Measurements from ENCODE around the gene JCAD.
"Not testable (repeated sequence)": the region's sequence is repeated elsewhere in the genome, so short reads cannot be mapped to it uniquely, and the experiment has no call there.

The JCAD gene

GRCh38 chr10:30014511-30014910 lies 44.9 kb downstream of the JCAD start:
- Histone ChIP-seq H3K27me3 (ENCODE audit: control insufficient read depth in 1 of 2, insufficient read depth in 2 of 2, low read length in 2 of 2) (peaks cover 0 to 3% of the 10 kb centered on the region in 2 donors), H3K27ac (ENCODE audit: low read depth, low read length) (no peak overlapping the region), H3K36me3 (ENCODE audit: control insufficient read depth in 1 of 2, insufficient read depth in 2 of 2, low read length in 2 of 2) (no peaks in the 10 kb centered on the region), H3K9me3 (ENCODE audit: control insufficient read depth in 1 of 2, low read length in 2 of 2) (no peaks in the 10 kb centered on the region), H3K4me1 (ENCODE audit: control insufficient read depth in 1 of 2, insufficient read depth in 2 of 2, low read length in 2 of 2) (no peaks in the 10 kb centered on the region), H3K9ac (ENCODE audit: low read depth in 1 of 2, low read length in 2 of 2) (no peak overlapping the region), H3K4me3 (ENCODE audit: low read depth in 1 of 2, low read length in 2 of 2) (no peak overlapping the region)

- H3K36me3 ChIP-seq (ENCODE audit: control insufficient read depth in 1 of 2, insufficient read depth in 2 of 2, low read length in 2 of 2), result no peaks in the 10 kb centered on the region
- no peaks in the 10 kb centered on the region for H3K9me3 ChIP-seq (ENCODE audit: control insufficient read depth in 1 of 2, low read length in 2 of 2)
- H3K4me3 ChIP-seq (ENCODE audit: low read depth in 1 of 2, low read length in 2 of 2), result no peak overlapping the region
- no peaks in the 10 kb centered on the region for H3K4me1 ChIP-seq (ENCODE audit: control insufficient read depth in 1 of 2, insufficient read depth in 2 of 2, low read length in 2 of 2)
- no peak overlapping the region for H3K27ac ChIP-seq (ENCODE audit: low read depth, low read length)
- H3K9ac ChIP-seq (ENCODE audit: low read depth in 1 of 2, low read length in 2 of 2), result no peak overlapping the region
- H3K27me3 ChIP-seq (ENCODE audit: control insufficient read depth in 1 of 2, insufficient read depth in 2 of 2, low read length in 2 of 2), result peaks cover 0 to 3% of the 10 kb centered on the region in 2 donors
Observed at GRCh38 chr10:30013757-30014156, 45.6 kb downstream of the JCAD start.

GRCh38 chr10:30011956-30012647 lies 47.3 kb downstream of the JCAD start:
- H3K27ac ChIP-seq (ENCODE audit: low read depth, low read length), result no peak overlapping the region
- H3K9me3 ChIP-seq (ENCODE audit: control insufficient read depth in 1 of 2, low read length in 2 of 2), result no peaks in the 10 kb centered on the region
- H3K4me1 ChIP-seq (ENCODE audit: control insufficient read depth in 1 of 2, insufficient read depth in 2 of 2, low read length in 2 of 2), result no peaks in the 10 kb centered on the region
- H3K4me3 ChIP-seq (ENCODE audit: low read depth in 1 of 2, low read length in 2 of 2), result no peak overlapping the region
- no peak overlapping the region for H3K9ac ChIP-seq (ENCODE audit: low read depth in 1 of 2, low read length in 2 of 2)
- H3K36me3 ChIP-seq (ENCODE audit: control insufficient read depth in 1 of 2, insufficient read depth in 2 of 2, low read length in 2 of 2), result no peaks in the 10 kb centered on the region
- H3K27me3 ChIP-seq (ENCODE audit: control insufficient read depth in 1 of 2, insufficient read depth in 2 of 2, low read length in 2 of 2), result no peaks in the 10 kb centered on the region

- Histone ChIP-seq H3K27me3 (ENCODE audit: control insufficient read depth in 1 of 2, insufficient read depth in 2 of 2, low read length in 2 of 2) (no peaks in the 10 kb centered on the region), H3K4me3 (ENCODE audit: low read depth in 1 of 2, low read length in 2 of 2) (no peak overlapping the region), H3K9ac (ENCODE audit: low read depth in 1 of 2, low read length in 2 of 2) (no peak overlapping the region), H3K27ac (ENCODE audit: low read depth, low read length) (no peak overlapping the region), H3K9me3 (ENCODE audit: control insufficient read depth in 1 of 2, low read length in 2 of 2) (no peaks in the 10 kb centered on the region), H3K36me3 (ENCODE audit: control insufficient read depth in 1 of 2, insufficient read depth in 2 of 2, low read length in 2 of 2) (no peaks in the 10 kb centered on the region), H3K4me1 (ENCODE audit: control insufficient read depth in 1 of 2, insufficient read depth in 2 of 2, low read length in 2 of 2) (no peaks in the 10 kb centered on the region)
Observed at GRCh38 chr10:30011396-30011795, 48.0 kb downstream of the JCAD start.

GRCh38 chr10:30007406-30007805 lies 52.0 kb downstream of the JCAD start:
- no peaks in the 10 kb centered on the region for H3K9me3 ChIP-seq (ENCODE audit: control insufficient read depth in 1 of 2, low read length in 2 of 2)
- H3K27ac ChIP-seq (ENCODE audit: low read depth, low read length), result no peak overlapping the region
- H3K4me3 ChIP-seq (ENCODE audit: low read depth in 1 of 2, low read length in 2 of 2), result no peak overlapping the region
- H3K27me3 ChIP-seq (ENCODE audit: control insufficient read depth in 1 of 2, insufficient read depth in 2 of 2, low read length in 2 of 2), result no peaks in the 10 kb centered on the region
- no peak overlapping the region for H3K9ac ChIP-seq (ENCODE audit: low read depth in 1 of 2, low read length in 2 of 2)
- no peaks in the 10 kb centered on the region for H3K4me1 ChIP-seq (ENCODE audit: control insufficient read depth in 1 of 2, insufficient read depth in 2 of 2, low read length in 2 of 2)
- H3K36me3 ChIP-seq (ENCODE audit: control insufficient read depth in 1 of 2, insufficient read depth in 2 of 2, low read length in 2 of 2), result no peaks in the 10 kb centered on the region

GRCh38 chr10:30006410-30006809 lies 53.0 kb downstream of the JCAD start:
- Histone ChIP-seq H3K4me1 (ENCODE audit: control insufficient read depth in 1 of 2, insufficient read depth in 2 of 2, low read length in 2 of 2) (no peaks in the 10 kb centered on the region), H3K4me3 (ENCODE audit: low read depth in 1 of 2, low read length in 2 of 2) (no peak overlapping the region), H3K36me3 (ENCODE audit: control insufficient read depth in 1 of 2, insufficient read depth in 2 of 2, low read length in 2 of 2) (no peaks in the 10 kb centered on the region), H3K9me3 (ENCODE audit: control insufficient read depth in 1 of 2, low read length in 2 of 2) (no peaks in the 10 kb centered on the region), H3K27ac (ENCODE audit: low read depth, low read length) (no peak overlapping the region), H3K27me3 (ENCODE audit: control insufficient read depth in 1 of 2, insufficient read depth in 2 of 2, low read length in 2 of 2) (no peaks in the 10 kb centered on the region), H3K9ac (ENCODE audit: low read depth in 1 of 2, low read length in 2 of 2) (no peak overlapping the region)

- not testable (repeated sequence) for H3K9me3 ChIP-seq (ENCODE audit: control insufficient read depth in 1 of 2, low read length in 2 of 2); H3K9ac ChIP-seq (ENCODE audit: low read depth in 1 of 2, low read length in 2 of 2); H3K4me1 ChIP-seq (ENCODE audit: control insufficient read depth in 1 of 2, insufficient read depth in 2 of 2, low read length in 2 of 2); H3K36me3 ChIP-seq (ENCODE audit: control insufficient read depth in 1 of 2, insufficient read depth in 2 of 2, low read length in 2 of 2); H3K27me3 ChIP-seq (ENCODE audit: control insufficient read depth in 1 of 2, insufficient read depth in 2 of 2, low read length in 2 of 2); H3K27ac ChIP-seq (ENCODE audit: low read depth, low read length); H3K4me3 ChIP-seq (ENCODE audit: low read depth in 1 of 2, low read length in 2 of 2)
Observed at GRCh38 chr10:30005116-30005515, 54.3 kb downstream of the JCAD start.

- no peaks in the 10 kb centered on the region for H3K9me3 ChIP-seq (ENCODE audit: control insufficient read depth in 1 of 2, low read length in 2 of 2)
- no peak overlapping the region for H3K27ac ChIP-seq (ENCODE audit: low read depth, low read length)
- no peak overlapping the region for H3K9ac ChIP-seq (ENCODE audit: low read depth in 1 of 2, low read length in 2 of 2)
- H3K36me3 ChIP-seq (ENCODE audit: control insufficient read depth in 1 of 2, insufficient read depth in 2 of 2, low read length in 2 of 2), result no peaks in the 10 kb centered on the region
- H3K4me1 ChIP-seq (ENCODE audit: control insufficient read depth in 1 of 2, insufficient read depth in 2 of 2, low read length in 2 of 2), result no peaks in the 10 kb centered on the region
- no peak overlapping the region for H3K4me3 ChIP-seq (ENCODE audit: low read depth in 1 of 2, low read length in 2 of 2)
- H3K27me3 ChIP-seq (ENCODE audit: control insufficient read depth in 1 of 2, insufficient read depth in 2 of 2, low read length in 2 of 2), result no peaks in the 10 kb centered on the region
Observed at GRCh38 chr10:30002426-30003266, 56.7 kb downstream of the JCAD start.

- Histone ChIP-seq H3K9ac (ENCODE audit: low read depth in 1 of 2, low read length in 2 of 2) (no peak overlapping the region), H3K4me1 (ENCODE audit: control insufficient read depth in 1 of 2, insufficient read depth in 2 of 2, low read length in 2 of 2) (no peaks in the 10 kb centered on the region), H3K4me3 (ENCODE audit: low read depth in 1 of 2, low read length in 2 of 2) (no peak overlapping the region), H3K27me3 (ENCODE audit: control insufficient read depth in 1 of 2, insufficient read depth in 2 of 2, low read length in 2 of 2) (peaks cover 0 to 3% of the 10 kb centered on the region in 2 donors), H3K9me3 (ENCODE audit: control insufficient read depth in 1 of 2, low read length in 2 of 2) (no peaks in the 10 kb centered on the region), H3K27ac (ENCODE audit: low read depth, low read length) (no peak overlapping the region), H3K36me3 (ENCODE audit: control insufficient read depth in 1 of 2, insufficient read depth in 2 of 2, low read length in 2 of 2) (no peaks in the 10 kb centered on the region)
Observed at GRCh38 chr10:30000802-30001571, 58.4 kb downstream of the JCAD start.

All from duodenal mucosa (tissue), 2 donors.